GM21515 (cell line): ENCODE results near the gene PTGR3.
"Not testable (repeated sequence)": the region's sequence is repeated elsewhere in the genome, so short reads cannot be mapped to it uniquely, and the experiment has no call there.

Source experiments
- ATAC-seq: cut with Tn5 transposase; IDR thresholded peaks from one replicate; pipeline ENCODE4 v1.9.1; 2021; ENCODE audit not compliant: unreplicated experiment

Gene PTGR3

DNA sequence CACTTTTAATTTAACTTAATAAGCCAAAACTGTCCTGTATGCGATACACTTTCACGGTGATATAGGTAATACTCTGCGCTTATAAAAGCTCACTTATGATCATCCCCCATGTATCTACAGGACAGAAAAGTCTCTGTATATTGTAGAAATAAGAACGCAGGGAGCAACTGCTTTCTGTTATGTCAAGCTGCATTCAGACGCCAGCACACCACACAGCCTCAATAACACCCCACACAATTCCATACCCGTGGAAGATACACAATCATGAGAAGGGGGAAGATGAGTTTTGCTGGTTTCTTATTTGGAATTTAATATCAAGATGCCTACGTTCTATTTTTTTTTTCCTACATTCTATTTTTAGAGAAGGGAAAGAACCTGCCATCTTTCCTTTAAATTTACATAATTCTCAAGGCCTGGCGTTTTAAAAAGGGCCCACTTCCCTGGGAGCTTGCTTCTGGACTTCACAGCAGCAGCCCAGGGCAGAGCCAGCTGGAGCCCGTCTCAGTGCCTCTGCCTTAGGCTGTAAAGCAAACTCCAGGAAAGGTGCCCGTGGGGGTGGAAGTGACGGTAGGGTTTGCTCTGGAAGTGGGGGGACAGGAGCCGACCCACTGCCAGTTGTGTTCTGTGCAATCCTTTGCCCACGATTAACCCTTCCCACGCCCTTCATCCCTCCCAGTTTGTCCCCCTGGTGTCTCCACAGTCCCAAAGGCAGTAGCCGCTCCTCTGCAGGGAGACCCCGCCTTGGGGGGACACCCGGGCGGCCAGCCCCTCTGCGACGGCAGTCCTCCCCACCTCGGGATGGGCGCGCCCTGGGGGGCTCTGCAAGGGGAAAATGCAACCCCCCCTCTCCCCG, 5.3 kb downstream of the PTGR3 start:
- no peak for ATAC-seq

DNA sequence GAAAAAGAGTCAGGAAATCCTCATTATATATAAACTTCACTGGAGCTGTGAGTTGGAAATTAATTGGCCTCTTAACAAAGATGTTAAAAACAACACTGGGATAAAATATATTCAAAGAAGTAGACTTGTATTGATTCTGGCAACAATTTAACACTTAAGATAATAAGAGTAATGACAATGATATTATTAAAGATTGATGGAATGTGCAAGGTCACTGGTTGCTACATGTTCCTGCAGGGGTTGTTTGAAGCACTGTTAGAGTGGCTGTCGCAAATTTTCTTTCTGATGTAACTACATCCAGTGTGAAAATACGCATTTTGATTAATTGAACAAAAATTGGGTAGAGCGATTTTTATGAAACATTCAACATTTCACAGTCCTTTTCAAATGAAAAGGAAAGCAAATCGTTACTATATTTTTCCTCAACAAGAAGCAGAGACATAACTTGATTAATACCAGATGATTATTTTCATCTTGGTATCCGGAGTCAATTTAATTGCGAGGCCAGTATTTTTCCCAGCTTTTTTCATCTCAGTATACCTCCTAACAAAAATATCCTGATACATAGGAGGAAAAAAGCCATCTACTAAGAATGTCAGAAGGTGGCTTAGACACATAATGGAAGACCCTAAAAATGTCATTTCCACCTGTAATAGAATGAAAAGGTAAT, 6.1 kb downstream of the PTGR3 start:
- no peak for ATAC-seq

DNA sequence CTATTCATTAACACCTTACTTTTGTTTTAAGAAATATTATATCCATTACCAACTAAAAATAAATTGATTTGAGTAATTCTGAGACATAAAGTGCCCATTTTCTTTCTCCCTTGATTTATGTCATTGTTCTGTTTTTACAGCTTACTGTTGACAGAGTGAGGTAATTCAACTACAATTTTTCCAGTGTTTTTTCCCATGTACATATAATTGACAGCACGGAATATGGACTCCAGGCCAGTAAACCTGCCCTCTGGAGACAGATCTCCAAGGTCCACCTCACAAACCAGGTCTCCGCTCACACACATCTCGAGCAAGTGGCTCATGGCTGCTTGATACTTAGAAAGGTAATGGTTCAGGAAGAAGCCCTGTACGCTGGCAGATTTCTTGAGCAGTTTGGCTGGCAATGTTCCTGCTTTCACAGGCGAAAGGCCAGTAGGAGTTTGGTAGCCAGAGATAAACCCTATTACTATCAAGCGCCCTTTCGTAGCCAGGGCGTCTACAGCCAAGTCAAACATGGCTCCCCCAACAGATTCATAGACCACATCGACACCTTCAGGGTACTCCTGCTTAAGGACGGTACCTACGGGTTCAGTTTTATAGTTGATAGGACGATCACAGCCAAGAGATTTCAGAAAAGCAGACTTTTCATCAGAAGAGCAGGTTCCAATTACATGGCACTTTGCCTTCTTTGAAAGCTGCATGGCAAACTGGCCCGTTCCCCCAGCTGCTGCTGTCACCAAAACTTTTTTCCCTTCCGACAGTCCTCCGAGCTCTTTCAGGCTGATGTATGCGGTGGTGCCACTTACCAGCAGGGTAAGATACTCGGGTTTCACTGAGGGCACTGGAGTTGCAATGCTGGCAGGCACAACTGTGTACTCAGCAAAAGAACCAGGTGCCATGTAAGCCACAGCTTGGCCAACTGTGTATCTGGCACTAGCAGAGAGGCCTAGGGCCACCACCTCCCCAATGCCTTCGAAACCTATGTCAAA, 7.4 kb downstream of the PTGR3 start:
- ATAC-seq = no peak

DNA sequence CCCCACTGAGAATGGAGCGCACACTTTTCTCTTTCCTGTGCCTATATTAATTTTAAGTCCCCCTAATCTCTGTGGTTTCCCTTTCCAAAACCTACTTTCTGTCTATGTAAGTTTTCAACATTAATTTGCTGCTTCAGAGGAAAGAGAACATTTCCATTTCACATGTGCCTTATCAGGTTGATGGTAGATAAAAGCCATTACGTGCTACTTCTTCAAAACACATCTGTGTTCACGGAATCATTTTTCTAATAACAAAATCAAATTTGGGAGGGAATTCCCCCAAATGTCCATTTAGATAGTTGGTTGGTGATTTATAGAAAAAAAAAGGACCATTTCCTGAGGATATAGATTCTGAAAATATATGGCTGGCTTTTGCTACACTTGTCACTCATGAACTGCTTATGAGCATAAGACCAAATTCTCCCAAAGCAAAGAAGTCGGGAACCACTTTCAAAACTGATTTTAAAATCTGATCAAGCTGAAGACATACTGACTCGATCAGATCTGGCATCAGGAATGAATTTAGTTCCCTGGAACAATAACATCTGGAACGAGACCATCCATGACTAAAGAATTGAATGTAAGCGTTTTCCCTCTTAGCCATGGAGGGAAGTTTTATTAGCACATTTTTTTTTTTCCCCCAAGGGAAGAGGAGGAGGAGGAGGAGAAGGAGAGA, 8.2 kb downstream of the PTGR3 start:
- ATAC-seq = no peak

DNA sequence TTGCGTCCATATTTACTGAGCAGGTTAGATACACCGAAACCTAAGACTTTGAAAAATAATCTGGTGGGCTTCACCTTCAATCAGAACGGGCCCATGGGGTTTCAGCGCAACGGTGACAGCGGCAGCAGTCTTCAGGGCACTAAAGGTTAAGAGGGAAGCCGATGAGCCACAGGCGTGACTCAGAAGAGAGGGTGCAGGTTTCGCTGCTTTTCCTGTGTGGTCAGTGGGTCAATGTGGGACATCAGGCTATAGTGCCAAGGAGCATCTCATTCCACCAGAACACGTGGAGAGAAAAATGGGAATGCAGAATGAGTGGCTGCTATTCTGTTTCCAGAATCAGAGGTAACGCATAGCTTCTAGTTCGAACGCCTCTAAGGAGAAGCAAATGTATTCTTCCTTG, 8.9 kb downstream of the PTGR3 start:
- ATAC-seq = no peak

DNA sequence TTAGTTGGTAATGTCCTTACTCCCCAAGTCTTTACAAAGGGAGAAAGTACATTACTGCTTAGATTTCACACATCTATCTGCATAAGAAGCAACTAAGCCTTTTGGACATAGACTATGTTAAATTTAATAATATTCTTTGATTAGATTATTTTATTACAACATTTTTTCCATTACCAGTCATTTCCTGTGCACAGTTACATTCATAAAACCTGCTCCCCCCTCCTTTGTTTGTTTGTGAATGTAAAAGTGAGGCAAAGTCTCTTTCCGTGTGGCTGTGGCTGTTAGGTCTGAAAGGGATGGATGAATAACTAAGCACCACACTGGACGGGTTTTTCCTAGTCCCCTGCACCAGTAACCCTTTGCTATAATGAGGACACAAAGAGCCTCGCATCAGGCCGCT, 9.6 kb downstream of the PTGR3 start:
- no peak for ATAC-seq

DNA sequence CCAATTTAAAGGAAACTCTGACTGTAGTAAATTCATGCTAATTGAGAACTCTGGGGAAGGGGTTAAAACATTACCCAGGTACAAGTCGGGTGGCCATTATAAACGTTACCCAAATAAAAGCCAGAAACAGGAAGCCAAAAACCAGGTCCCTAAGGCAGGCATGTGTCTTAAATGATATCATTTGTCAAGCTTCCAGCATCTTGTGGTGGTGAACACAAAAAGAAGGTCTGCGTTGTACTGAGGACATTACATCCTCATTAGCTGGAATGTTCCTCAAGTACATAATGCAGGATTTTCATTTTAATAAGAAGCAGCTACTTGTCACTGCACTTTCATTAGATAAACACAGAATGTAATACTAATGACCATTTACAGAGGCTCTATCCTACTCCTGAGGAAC, 10.9 kb downstream of the PTGR3 start:
- no peak for ATAC-seq

DNA sequence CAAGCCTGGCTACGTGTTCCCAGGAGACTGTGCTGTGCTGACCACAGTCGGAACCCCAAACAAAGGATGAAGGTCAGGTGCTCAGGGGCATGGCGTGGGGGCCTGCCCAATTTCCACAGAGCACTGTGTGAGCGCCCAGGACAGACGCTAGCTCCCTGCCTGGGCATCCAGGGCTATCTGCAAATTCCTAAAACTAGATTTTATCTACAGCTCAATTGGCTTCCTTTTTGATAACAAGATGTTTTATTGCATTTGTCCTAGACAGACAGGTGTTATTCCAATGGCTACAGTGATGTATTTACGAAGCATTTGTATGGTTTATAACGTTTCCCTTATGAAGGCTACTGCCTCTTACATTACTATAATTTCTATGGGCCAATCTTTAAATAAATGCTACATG, 16.0 kb downstream of the PTGR3 start:
- no peak for ATAC-seq

DNA sequence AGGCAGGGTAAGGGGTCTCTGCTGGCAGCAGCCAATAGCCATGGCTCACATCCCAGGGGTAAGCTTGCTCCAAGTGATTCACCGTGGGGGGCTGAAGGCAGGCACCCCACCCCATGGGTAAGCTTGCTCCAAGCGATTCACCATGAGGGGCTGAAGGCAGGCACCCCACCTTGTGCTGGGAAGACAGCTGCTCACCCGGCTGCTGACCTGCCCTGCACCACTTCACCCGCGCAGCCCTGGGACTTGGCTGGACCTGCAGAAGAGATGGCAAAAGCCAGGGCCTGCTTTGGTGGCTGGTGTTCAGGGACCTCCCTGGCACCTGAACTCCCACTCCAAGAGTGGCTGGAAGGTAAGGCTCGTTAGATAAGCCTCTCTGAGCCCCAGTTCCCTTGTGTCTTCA, 19.2 kb downstream of the PTGR3 start:
- ATAC-seq = no peak

DNA sequence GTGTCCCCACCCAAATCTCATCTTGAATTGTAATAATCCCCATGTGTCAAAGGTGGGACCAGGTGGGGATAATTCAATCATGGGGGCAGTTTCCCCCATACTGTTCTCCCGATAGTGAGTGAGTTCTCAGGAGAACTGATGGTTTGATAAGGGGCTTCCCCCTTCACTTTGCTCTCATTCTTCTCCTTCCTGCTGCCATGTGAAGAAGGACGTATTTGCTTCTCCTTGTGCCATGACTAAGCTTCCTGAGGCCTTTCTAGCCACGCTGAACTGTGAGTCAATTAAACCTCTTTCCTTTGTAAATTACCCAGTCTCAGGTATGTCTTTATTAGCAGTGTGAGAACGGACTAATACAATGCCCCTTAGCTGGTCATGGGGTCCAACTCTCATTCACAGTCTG, 21.2 kb downstream of the PTGR3 start:
- ATAC-seq = not testable (repeated sequence)

DNA sequence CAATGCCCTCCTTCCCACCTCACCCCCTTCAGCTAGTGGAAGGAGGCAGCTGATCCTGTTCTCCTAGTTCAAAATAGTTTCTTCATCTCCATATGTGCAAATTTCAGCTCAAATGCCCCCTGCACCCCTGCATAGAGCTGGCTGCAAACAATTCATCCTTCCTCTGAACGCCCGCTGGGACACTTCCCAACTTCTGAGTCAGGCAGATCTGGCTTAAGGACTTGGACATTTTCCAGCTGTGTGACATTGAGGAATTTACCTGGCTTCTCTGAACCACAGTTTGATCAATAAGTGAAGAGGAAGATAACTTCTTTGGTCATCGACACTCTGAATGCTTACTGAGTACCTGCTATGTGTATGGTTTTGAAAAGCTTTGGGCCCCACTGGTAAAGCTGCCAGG, 23.5 kb downstream of the PTGR3 start:
- ATAC-seq = no peak

DNA sequence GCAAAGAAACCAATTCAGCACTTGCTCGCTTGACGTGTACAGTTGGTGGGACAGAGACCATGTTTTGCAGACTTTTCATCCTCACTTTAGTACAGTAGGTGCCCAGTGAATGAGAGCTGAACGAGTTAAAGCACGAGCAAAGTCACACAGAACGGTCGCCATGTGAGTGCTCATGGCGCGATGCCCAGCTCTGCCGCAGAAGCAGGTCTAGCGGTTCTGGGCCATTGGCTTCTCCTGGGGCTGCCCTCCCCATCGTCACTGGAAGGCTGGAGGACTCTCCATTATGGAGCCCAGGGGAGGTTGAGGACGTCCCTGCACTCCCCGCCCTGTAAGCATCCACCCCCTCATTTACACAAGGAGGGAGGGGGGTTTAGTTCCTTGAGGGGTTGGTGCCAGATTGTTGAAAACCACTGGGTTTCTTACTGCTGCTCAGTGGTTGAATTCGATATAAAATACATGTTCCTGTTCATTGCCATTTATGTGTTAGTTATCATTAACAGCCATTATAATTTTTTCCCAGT, 24.9 kb downstream of the PTGR3 start:
- no peak for ATAC-seq

DNA sequence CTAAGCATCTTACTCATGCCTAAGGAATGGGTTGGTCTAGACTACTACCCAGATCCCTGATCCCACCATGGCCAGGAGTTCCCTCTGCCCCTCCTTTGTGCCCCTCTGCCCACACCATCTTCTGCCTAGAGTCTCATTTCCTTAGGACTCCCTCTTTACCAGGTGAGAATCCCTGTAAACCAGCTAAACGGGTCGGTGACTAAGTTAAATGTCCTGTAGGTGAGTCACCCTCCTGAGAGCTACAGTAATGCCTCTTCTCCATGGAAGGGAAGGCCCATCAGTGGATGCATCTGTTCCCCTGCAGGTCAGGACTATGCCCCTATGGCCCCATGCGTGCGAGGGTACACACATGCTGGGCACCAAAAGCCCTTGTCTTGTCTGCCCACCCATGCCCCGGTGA, 25.4 kb downstream of the PTGR3 start:
- no peak for ATAC-seq

DNA sequence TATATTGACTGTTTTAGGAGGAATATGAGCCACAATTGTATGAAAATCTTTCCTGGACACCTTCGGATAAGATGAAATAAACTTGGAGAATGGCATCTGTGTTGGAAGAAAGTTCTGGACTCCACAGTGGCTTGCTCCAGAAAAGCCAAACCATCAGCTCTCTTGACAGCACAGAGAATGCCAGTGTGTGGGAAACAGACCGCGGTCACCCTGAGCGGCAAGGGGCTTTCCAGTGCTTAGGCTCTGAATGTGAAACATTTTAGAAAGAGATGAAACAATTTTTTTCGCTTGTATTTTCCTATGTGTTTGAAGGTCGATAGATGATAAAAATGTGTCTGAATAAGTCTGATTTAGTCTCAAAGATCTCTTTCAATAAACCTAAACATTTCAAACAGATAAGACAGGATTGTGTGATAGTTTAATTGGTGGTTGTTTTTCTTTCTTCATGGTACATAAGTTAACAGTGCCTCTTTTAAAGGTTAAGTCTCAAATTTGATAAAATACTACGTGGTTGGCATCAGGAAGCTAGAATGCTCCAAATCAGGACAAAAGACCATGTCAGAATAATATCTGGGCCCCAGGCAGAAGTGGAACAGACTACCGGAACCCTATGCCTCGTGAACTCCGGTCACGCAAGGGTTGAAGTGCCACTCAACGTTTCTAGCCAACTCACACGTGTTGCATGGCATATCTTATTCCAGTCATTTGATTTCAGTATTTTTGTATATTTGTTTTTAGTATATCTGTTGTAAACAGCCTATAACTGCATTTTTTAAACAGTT, 28.9 kb downstream of the PTGR3 start:
- ATAC-seq = no peak

DNA sequence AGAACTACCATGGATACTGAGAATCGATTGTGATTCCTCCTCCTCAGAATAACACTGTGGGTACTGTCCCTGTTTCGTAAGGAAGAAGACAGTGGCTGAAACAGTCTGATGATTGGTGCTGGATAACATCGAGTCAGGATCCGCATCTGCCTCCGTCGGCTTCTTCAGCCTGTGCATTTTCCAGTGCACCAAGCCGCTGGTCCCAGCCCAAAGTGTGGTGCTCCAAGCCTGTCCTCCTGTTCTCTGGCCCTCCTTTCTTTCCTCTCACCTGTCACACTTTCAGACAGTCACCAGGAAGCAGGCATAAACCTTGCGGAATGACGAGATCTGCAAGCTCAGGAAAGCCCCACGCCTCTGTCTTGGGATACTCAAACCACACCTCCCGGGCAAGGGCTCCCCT, 30.6 kb downstream of the PTGR3 start:
- ATAC-seq = no peak

DNA sequence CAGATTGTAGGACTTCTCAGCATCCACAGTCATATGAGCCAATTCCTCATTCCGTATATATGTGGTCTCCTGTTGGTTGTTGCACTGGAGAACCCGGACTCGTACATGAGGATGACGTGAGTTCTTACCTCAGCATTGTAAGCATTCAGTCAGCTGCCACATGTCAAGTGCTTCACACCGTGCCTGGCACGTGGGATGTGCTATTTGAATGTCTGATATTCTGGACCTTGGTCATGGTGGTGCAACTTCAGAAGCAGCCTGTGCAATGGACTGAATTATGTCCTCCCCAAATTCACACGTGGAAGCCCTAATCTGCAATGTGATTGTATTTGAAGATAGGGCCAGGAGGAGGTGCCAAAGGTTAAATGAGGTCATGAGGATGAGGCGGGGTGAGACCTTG, 32.1 kb downstream of the PTGR3 start:
- no peak for ATAC-seq

DNA sequence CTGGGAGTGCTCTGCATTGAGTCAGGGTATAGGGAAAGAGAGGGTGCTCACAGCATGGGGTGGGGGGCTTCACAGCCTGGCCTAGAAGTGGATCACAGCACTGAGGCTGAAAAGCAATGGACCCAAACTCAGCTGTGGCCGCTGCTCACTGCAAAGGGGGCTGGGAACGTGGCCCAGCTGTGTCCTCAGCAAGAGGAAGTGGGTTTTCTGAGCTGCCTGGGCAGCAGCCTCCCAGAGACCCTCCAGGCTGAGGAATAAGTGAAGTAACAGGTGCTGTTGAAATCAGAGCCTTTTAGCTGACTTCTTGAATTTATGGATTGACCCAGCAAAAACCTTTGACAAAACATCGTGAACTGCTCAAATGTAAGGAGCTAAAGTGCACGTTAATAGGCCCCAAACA, 35.2 kb downstream of the PTGR3 start:
- ATAC-seq = no peak

DNA sequence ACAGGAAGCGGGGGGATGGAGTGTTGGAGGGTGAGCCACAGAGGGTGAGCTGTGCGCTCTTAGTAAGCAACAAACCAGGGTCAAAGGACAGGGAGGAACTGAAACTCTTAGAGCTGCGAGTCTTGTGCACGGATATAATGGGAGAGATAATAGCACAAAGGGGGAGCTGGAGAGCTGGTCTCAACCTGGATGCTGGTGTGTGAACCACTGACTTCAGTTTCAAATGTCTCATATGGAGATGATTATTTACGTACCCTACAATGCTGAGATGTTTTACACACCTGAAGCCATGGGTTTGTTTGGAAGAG, 35.9 kb downstream of the PTGR3 start:
- peak; percentile 100 for ATAC-seq

DNA sequence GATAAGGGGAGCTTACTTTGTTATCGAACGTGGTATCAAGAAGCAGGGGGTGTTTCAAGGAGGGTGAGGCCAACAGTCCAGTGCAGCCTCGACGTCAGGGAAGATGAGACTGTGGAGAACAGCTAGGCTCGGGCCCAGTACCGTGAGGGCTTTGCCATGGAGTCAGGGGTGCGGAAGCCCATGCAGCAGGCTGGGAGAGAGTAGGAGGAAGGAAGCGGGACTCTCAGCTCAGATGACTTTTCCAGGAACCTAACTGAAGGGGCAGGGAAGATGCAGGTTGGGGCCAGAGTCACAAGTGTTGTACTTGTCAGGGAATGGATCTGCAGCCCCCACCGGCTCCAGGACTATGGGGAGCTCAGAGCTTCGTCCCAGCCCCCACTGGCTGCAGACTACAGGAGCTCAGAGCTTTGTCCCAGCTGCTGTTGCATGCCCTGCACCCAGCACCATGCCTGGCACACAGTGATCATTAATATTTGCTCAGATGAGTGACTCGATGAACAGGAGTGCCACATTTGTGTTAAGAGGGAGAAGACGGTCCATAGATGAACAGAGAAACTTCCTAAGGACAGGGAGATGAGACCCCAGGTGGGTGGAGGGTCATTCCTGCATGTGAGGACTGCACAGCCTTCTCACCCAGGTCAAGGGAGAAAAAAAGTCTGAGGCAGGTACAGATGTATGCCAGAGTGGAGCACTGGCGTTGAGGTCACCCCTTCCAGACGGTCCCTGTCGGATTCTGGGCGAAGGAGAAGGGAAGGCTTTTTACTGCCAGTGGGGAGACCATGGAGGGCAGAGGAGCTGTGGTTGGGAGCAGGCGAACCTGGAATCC, 36.4 kb downstream of the PTGR3 start:
- ATAC-seq = peak; percentile 8
